HG02610 (cell line): ENCODE measurements around the gene SEMA3E.
A peak's percentile ranks its signal among the peaks of the same experiment; 100 is the strongest.
"Not testable (repeated sequence)": the region's sequence is repeated elsewhere in the genome, so short reads cannot be mapped to it uniquely, and the experiment has no call there.

Experiments used
- ATAC-seq: cut with Tn5 transposase; IDR thresholded peaks from one replicate; pipeline ENCODE4 v1.9.1; 2021; ENCODE audit warnings: mild to moderate bottlenecking, moderate library complexity; ENCODE audit not compliant: unreplicated experiment

The SEMA3E gene

DNA sequence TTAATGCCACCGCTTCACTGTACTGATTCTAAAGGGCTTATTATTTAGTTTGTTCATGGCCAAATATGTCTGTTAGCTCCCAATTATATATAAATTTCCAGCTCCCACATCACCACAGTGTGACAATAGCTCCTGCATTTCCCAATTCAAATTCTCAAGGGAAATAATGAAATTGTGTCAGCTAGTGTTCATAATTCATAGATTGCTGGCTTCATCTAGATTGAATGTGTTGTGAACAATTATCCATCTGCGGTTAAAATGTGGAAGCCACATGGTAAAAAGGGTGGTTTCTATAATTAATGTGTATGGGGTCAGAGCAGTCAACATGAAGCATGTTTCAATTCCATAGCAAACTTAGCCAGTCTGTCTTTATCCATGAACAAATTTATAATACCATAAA is 154.3 kb downstream of the SEMA3E start:
- ATAC-seq: no peak

DNA sequence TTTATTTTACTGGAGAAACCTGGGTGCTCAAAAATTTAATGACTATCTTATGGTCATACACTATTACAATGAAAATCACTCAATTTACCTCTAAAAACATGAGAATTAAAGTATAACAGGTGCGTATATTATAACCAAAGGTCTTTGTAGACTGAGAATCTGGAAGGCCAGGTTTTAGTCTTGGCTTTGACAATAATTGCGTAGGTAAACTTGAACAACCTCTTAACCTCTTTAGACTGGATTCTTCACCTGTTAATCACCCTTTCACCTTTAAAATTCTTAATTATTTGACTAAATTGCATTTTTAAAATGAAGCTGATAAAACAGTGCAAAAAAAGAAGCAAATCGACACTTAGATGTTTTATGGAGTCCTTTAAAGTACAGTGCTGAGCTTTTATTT is 156.1 kb downstream of the SEMA3E start:
- no peak for ATAC-seq

DNA sequence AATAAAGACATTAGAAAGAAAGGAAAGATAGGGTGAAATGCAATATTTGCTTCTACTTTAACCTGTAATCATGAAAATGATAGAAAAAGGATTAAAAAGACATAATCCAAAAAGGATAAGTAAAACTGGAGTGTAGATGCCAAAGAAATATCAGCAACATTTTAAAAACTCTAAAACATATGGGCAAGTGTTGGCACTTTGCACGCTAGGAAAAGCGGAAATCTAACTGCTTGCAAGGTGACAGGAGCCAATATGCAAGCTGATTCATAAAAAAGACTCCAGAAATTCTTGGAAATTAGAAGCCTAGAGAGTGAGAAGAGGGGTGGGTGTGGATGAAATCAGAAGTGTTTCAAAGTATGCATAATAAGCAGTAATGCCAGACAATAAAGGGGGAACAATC is 161.1 kb downstream of the SEMA3E start:
- no peak for ATAC-seq

DNA sequence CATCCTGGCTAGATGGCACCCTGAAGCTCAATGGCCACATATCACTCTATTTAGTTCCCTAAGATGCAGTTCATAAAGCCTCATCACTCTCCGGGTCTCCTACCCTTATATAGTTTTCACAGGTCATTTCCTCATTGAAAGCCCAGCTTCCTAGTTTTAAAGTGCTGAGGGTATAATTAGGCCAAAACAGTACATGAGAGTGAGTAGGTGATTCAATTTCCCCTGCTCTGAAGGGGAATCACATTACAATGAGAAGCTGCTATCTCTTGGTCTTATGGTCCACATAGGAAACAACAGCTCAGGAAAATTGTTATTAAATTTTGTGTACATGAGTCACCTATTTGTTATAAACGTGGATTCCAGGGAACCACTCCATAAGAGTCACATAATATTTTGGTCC is 162.0 kb downstream of the SEMA3E start:
- ATAC-seq: peak; percentile 75

DNA sequence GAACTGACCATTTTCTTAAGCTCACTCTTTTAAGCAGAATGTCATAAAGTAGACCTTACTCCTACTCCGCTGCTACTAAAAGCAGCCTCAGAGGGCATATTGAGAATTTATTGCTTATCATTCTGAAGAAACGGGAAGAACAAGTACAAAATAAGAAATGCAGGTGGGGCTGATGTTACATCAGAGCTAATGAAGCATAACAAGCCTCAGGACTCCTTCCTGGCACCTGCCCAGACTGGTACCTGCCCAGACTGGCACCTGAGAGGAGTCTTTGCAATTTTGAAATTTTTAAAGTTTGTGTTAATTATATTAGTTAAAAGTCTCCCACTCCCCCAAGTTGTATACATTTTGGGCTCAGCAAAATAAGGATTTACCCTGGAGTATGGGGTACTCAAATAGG is 162.4 kb downstream of the SEMA3E start:
- ATAC-seq: no peak

DNA sequence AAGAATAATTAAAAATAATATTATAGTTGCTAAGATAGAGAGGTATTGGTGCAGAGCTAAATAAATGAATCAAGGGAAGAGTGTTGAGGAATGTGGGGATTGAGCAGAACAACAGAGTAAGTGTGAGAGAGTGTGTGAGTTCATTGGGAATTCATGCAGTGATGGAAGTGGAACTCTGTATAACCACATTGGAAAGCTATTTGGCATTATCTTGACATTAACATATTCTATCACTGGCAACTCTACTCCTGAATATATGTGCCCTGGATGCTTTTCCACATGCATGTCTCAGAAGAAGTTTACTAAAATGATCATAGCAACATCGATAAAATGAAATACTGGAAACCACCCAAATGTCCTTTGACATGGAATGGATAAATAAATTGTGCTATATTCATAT is 164.1 kb downstream of the SEMA3E start:
- ATAC-seq: no peak

DNA sequence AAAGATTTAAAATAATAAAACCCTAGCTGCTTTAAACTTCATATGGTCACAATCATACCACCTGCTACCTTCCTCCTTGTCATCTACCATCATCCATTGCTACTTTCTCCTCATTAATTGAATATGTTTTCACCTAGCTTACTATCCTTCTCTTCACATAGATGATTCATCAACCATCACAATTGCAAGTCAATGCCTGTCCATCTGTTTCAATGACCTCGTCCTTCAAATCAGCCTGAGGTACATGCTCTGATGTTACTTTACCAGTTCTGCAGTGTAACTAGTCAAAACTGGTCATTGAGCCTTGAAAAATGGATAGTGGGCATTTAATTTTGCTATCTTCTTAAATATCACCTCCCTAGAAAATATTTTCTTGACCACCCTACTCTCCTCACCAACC is 164.7 kb downstream of the SEMA3E start:
- no peak for ATAC-seq

DNA sequence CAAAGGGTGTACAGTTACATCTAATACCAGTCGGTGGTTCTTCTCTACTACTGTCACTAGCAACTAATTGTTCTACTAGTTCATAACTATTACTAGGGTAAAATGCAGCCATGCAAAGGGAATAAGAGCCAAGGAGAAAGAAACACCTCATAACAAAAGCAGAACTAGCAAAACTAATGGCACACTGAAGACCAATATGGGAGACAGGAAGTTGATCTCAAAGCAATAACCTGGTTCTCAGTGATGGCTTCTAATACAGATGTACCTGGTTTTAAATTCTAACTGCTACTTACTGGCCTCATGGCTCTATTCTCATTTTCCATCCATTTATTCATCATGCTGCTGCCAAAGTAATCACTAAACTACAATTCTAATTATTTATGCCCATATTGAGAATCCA is 170.3 kb downstream of the SEMA3E start:
- ATAC-seq: peak; percentile 50

DNA sequence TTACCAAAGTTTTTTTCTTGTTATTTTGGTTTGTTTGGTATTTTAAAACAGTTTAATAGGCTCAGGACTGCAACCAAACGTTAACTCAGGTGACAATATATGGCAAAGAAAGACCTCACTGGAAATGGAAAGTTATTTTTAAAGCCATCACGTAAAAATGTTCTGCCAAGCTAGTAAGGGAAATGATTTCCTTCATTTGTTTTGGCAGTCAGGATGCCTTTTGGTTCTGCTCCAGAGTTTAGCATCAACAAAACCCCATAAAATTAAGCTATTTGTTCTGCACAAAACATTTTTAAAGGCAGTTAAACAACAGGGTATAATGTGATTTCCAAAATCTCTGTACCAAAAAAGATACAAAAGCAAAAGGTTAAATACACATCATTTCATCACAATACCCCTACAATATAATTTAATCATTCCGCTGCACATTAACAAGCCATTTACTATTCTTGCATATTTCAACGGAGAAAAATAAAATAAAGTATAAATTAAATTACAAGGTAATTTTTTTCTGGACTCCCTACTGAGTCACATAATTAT is 172.4 kb downstream of the SEMA3E start:
- ATAC-seq: no peak

DNA sequence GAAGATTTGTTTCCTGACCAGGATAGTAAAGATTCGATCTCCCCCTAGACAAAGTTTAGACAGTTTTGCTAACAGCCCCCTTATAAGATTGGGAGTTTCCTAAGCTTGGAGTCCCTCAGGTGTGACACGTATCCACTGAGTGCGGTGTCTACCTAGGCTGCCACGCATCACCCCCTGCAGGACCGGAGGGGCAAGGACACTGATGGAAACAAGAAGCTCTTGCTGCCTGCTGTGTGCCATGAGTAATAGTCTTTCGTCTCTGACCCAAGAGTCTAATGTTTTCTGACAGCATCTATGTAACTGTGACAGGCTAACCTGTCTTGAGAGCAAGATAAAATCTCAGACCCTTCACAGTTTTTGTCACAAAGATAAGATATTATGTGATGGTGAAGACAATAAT is 173.5 kb downstream of the SEMA3E start:
- ATAC-seq: no peak

DNA sequence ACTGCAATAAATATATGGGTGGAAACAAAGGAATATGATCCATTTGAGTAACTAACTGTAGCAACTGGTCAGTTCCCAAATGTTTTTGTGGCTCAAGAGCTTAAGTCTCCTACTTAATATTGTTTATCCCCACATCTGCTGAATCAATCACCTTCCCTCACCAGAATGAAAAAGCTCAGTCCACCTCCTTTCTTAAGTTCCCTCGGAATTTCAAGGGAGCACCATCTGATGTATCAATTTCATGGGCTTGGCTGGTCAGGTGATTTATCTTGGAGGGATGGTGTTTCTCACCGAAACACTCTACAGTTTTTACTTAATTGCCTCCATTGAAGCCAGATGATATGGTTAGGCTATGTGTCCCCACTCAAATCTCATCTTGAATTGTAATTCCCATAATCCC is 176.6 kb downstream of the SEMA3E start:
- ATAC-seq: no peak

DNA sequence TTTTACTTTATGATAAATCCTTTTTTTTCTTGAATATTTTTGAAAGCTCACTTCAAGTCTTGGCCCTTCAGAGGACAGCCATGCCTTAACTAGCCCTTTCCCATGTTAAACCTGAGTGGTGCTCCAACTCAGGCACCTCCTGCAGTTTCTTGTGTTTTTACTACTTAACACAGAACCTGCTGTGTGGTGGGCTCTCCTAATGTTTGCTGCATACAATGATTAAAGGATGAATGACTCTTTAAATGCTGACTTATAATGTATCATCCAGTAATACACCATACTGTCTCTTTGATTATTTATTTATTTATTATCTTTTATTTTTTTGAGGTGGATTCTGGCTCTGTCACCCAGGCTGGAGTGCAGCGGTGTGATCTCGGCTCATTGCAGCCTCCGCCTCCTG is 179.4 kb downstream of the SEMA3E start:
- no peak for ATAC-seq

DNA sequence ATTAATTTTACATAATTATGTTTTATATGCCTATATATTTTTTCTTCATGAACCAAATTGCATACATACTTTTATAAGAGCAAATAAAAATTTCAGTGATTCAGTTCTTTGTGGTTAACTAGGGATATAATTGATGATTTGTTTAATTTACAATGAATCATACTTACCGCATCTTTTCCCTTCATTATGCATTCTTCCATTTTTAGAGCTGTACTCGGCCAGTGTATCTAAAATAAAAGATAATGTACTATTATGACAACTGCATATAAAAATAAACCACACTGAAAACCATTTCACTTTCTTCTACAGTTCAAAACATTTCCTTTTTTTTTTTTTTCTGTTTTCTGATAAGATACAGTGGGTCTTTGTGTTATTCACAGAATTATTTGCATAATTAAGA is 179.9 kb downstream of the SEMA3E start:
- ATAC-seq: no peak

DNA sequence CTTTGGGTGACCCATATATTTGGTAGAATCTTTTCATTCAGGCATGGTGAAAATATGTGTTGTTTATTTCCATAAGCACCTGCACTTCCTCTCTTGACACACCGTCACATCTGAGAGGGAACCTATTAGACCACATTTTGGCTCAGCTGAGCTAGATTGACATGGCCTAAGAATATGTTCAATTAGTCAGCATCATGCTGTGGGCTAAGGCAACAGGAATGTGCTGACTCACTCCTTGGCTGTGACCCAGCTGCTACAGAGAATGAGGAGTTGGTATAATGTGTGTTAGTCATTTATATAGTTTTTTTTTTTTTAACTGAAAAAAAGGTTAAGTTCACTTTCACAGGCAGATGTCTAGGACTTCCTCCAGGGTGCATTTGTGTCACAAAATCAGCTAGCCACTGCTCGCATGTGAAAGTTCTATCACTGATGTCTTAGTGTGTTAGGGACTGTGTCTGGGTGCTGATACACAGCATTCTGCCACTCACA is 180.6 kb downstream of the SEMA3E start:
- ATAC-seq: peak; percentile 99

DNA sequence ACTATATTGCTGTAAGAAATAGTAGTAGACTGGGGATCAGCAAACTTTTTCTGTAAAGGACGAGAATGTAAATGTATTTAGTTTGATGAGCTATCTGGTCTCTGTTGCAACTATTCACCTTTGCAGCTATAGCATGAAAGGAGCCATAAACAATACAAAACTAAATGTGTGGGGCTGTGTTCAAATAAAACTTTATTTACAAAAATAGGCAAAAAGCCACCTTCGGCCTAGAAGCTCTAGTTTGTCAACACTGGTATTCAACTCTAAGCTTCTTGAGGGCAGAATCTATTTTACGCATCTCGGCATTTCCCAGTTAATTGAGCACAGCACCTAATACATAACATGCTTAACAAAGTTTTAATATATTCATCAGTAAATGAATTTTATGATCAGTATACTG is 181.4 kb downstream of the SEMA3E start:
- ATAC-seq: no peak

DNA sequence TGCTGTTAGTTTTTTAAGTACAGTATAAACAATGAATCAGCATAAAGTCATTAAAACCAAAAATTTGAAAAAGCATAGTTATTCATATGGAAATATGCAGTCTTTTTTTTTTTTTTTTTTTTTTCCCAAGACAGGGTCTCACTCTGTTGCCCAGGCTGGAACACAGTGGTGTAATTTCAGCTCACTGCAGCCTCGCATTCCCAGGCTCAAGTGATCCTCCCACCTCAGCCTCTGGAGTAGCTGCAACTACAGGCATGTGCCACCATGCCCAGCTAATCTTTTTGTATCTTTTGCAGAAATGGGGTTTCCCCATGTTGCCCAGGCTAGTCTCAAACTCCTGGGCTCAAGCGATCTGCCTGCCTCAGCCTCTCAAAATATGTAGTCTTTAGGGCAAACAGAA is 182.0 kb downstream of the SEMA3E start:
- ATAC-seq: no peak

DNA sequence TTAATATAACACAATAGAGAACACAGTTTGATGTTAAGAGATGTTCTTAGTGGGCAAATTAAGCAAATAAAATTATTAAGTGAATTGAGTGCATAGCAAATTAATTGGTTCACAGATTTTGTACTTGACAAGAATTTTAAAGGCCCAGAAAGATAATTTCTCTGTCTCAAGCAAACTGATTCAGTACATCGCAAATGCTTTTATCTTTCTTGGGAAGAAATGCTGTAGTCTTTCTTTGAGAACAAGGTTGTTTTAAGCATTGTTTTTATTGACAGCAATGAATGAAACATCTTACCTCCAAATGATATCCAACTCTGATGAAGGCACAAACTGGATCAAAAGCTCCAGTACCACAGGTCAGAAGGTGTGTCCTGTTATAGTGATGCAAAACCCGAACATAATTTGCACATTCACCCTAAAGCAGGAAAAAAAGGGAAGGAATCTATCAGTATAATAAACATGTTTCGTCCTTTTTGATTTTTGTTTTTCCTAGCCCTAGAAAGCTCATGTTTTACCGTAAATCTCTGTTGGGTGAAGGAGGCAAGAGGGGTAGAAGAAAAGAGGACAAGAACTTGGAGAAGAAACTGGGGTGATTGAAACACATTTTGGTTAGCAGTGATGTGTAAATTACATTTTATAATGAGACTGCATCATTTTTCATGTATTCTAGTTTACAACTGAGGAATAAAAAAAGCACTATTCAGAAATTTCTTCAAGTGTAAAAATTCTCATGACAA is 182.6 kb downstream of the SEMA3E start:
- no peak for ATAC-seq

DNA sequence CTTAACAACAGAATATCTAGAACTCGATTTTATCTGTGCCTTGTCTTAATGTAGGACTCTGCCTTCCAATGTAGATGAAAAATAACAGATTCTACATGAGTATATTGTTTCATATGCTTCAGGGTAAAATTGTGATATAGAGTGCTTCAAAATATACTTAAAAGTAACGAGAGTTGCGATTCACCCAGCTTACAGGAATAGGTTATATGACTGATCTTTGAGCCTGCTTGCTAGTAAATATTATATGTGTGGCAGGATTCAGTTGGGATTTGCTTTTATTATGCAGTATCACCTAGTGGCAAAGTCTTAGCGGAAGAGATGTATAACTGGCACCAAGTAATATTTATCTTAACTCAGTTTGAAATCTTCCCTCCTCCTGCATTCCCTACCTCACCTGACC is 183.3 kb downstream of the SEMA3E start:
- ATAC-seq: no peak

DNA sequence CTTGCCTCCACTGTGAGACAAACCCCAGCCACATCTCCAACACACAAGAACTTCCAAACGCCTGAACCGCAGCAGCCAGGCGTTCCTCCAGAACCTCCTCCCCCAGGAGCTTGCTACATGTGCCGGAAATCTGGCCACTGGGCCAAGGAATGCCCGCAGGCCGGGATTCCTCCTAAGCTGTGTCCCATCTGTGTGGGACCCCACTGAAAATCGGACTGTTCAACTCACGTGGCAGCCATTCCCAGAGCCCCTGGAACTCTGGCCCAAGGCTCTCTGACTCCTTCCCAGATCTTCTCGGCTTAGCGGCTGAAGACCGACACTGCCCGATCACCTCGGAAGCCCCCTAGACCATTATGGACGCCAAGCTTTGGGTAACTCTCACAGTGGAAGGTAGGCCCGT is 187.1 kb downstream of the SEMA3E start:
- not testable (repeated sequence) for ATAC-seq

DNA sequence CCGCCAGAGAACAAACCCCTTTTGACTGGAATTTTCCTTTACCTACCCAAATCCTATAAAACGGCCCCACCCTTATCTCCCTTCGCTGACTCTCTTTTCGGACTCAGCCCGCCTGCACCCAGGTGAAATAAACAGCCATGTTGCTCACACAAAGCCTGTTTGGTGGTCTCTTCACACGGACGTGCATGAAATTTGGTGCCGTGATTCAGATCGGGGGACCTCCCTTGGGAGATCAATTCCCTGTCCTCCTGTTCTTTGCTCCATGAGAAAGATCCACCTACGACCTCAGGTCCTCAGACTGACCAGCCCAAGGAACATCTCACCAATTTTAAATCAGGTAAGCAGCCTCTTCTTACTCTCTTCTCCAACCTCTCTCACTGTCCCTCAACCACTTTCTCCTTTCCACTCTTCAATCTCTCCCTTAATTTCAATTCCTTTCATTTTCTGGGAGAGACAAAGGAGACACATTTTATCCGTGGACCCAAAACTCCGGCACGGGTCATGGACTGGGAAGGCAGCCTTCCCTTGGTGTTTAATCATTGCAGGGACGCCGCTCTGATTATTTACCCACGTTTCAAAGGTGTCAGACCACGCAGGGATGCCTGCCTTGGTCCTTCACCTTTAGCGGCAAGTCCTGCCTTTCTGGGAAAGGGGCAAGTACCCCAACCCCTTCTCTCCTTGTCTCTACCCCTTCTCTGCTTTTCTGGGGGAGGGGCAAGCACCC is 188.8 kb downstream of the SEMA3E start:
- ATAC-seq: not testable (repeated sequence)

DNA sequence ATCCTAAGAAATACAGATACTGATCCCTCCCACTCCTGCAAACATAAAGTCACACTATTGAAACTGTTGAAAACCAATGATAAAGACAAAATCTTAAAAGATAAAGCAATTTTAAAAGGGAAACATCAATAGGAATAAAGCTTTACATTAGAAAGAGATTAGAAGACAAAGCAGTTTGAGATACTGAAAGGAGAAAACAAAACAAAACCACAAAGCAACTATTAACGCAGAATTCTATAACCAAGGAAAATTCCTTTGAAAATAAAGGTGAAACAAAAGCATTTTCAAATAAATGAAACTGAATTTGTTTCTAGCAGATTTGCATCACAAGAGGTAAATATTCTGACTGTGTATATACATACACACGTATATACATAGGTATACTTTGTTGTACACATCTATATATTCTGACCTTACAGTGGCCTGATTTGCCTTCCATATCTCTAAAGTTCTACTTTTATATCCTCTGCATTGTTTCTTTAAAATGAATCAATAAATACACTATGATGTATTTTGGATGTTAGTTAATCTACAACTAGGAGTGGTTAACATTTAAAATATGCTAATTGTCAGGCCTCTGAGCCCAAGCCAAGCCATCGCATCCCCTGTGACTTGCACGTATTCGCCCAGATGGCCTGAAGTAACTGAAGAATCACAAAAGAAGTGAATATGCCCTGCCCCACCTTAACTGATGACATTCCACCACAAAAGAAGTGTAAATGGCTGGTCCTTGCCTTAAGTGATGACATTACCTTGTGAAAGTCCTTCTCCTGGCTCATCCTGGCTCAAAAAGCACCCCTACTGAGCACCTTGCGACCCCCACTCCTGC is 189.6 kb downstream of the SEMA3E start:
- not testable (repeated sequence) for ATAC-seq
